Non-pigmented ciliary epithelial cell (primary cell): ENCODE measurements around the gene ZNF511.
A peak's percentile ranks its signal among the peaks of the same experiment; 100 is the strongest.

ENCODE experiments used
- DNase-seq: peaks from one replicate; pipeline ENCODE4 v3.0.0-alpha.2; 2010; ENCODE audit warnings: low read depth

The ZNF511 gene

GRCh38 chr10:133292919-133293809 lies 15.6 kb upstream of the ZNF511 start:
- peak; percentile 19 for DNase-seq

GRCh38 chr10:133293810-133294119 lies 14.9 kb upstream of the ZNF511 start:
- no peak for DNase-seq

- DNase-seq, result no peak
Measured at GRCh38 chr10:133294189-133294588, 14.5 kb upstream of the ZNF511 start.

- no peak for DNase-seq
Measured at GRCh38 chr10:133295426-133296320, 13.0 kb upstream of the ZNF511 start.

GRCh38 chr10:133297504-133297903 lies 11.2 kb upstream of the ZNF511 start:
- no peak for DNase-seq

GRCh38 chr10:133298466-133298865 lies 10.2 kb upstream of the ZNF511 start:
- DNase-seq, result no peak

- no peak for DNase-seq
Measured at GRCh38 chr10:133299224-133299623, 9.5 kb upstream of the ZNF511 start.

GRCh38 chr10:133299738-133300137 lies 9.0 kb upstream of the ZNF511 start:
- no peak for DNase-seq

- DNase-seq, result no peak
Measured at GRCh38 chr10:133302230-133302629, 6.5 kb upstream of the ZNF511 start.

- DNase-seq, result no peak
Measured at GRCh38 chr10:133303206-133303605, 5.5 kb upstream of the ZNF511 start.

- DNase-seq, result no peak
Measured at GRCh38 chr10:133306097-133306476, 2.6 kb upstream of the ZNF511 start.

GRCh38 chr10:133306941-133307379 lies 1.8 kb upstream of the ZNF511 start:
- DNase-seq, result no peak

GRCh38 chr10:133307776-133308420 lies 816 bp upstream of the ZNF511 start:
- no peak for DNase-seq

- no peak for DNase-seq
Measured at GRCh38 chr10:133309100-133309719, 496 bp downstream of the ZNF511 start.

- no peak for DNase-seq
Measured at GRCh38 chr10:133309720-133310398, 1.1 kb downstream of the ZNF511 start.

- DNase-seq, result no peak
Measured at GRCh38 chr10:133310399-133310755, 1.7 kb downstream of the ZNF511 start.

- no peak for DNase-seq
Measured at GRCh38 chr10:133310789-133311188, 2.1 kb downstream of the ZNF511 start.

- DNase-seq, result no peak
Measured at GRCh38 chr10:133311570-133311969, 2.9 kb downstream of the ZNF511 start.

GRCh38 chr10:133312016-133312768 lies 3.5 kb downstream of the ZNF511 start:
- no peak for DNase-seq

- DNase-seq, result no peak
Measured at GRCh38 chr10:133312769-133313145, 4.0 kb downstream of the ZNF511 start.

GRCh38 chr10:133313192-133313591 lies 4.5 kb downstream of the ZNF511 start:
- DNase-seq, result no peak
